ENCODE measurements around the gene STX18. TPM values are rescaled to one million over a fixed set of nuclear protein-coding genes. Genes with fewer than 3 reads are reported as not detected.

STX18 gene
- total and polyA plus RNA-seq, 2 donors (not counting 3 experiments of a cell fraction or from before 2014, with no cell fraction given), result 30.7 to 31.2 TPM

DNA sequence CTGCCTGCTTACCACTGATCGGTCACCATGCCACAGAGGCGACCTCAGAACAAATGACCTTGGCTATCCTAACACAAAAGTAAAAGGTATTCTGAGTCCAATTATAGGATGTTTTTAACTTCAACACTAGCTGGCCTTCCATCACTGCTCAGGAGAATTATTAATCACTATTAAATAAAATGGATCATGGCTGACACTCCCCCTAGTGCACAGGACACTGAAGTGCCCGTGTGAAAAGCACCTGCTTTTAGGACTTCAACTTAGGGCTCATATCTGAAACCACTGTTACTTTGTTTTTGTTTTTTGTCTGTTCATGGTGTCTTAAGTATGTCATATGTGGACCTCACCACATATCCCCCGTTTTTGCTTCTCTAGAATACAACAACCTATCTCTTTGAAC lies 33.9 kb downstream of the STX18 start:
- H3K9ac ChIP-seq (replicated peaks; ENCODE audit: extremely low read depth, insufficient read depth, low read length), result no peak overlapping the region
- no TSS peak for BruUV-seq (replicated peaks)
- no peaks in the 10 kb centered on the region for H3K27me3 ChIP-seq (ENCODE audit: control insufficient read depth in 2 of 2, insufficient read depth in 2 of 2, low read length in 2 of 2)
- no peaks in the 10 kb centered on the region for H3K36me3 ChIP-seq (ENCODE audit: control insufficient read depth in 2 of 2, extremely low read depth in 1 of 2, insufficient read depth in 2 of 2, low read length in 2 of 2)
- no peaks in the 10 kb centered on the region for H3K9me1 ChIP-seq (replicated peaks; ENCODE audit: control insufficient read depth, extremely low read depth, insufficient read depth, low read length)
- peaks cover 2% of the 10 kb centered on the region for H3K4me1 ChIP-seq (ENCODE audit: control insufficient read depth, extremely low read depth, insufficient read depth, low read length)
- TF ChIP-seq JUN (IDR thresholded peaks at IDR 0.05; ENCODE audit: borderline replicate concordance, insufficient read depth, insufficient read length, low read depth), result no peak
- TF ChIP-seq MYC (IDR thresholded peaks at IDR 0.05; ENCODE audit: low read depth, low read length), result no peak
- TF ChIP-seq POLR2AphosphoS5 (IDR thresholded peaks at IDR 0.05; ENCODE audit: insufficient read depth, low read depth, low read length), result no peak
- TF ChIP-seq, protein P1, sequence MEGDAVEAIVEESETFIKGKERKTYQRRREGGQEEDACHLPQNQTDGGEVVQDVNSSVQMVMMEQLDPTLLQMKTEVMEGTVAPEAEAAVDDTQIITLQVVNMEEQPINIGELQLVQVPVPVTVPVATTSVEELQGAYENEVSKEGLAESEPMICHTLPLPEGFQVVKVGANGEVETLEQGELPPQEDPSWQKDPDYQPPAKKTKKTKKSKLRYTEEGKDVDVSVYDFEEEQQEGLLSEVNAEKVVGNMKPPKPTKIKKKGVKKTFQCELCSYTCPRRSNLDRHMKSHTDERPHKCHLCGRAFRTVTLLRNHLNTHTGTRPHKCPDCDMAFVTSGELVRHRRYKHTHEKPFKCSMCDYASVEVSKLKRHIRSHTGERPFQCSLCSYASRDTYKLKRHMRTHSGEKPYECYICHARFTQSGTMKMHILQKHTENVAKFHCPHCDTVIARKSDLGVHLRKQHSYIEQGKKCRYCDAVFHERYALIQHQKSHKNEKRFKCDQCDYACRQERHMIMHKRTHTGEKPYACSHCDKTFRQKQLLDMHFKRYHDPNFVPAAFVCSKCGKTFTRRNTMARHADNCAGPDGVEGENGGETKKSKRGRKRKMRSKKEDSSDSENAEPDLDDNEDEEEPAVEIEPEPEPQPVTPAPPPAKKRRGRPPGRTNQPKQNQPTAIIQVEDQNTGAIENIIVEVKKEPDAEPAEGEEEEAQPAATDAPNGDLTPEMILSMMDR (IDR thresholded peaks at IDR 0.05; ENCODE audit: extremely low read depth in 1 of 2, insufficient read depth in 1 of 2, low read depth in 1 of 2, low read length in 2 of 2), result peak; percentile 41 to 59
- TF ChIP-seq FOS (IDR thresholded peaks at IDR 0.05; ENCODE audit: borderline replicate concordance, insufficient read depth, low read length), result no peak
- TF ChIP-seq EZH2 (IDR thresholded peaks at IDR 0.05; ENCODE audit: borderline replicate concordance, low read depth, low read length, severe bottlenecking), result no peak
- H2AFZ ChIP-seq (ENCODE audit: low read depth, low read length), result no peak overlapping the region
- peak; percentile 21 for DNase-seq (ENCODE audit: low read depth, low spot score)
- ChIA-PET POLR2A (no interaction called here), CTCF (interaction anchor here (0.7 to 2.0 kb wide), 8 partner anchors 9 to 1228 kb away, joined by 3 to 15 read pairs (median 4); no protein-coding TSS in a partner anchor)
- H3K27ac ChIP-seq (ENCODE audit: insufficient read depth, low read depth, low read length), result no peak overlapping the region
- intact Hi-C loops (cut with micrococcal nuclease), result no loop called here
- H4K20me1 ChIP-seq (replicated peaks; ENCODE audit: control insufficient read depth, extremely low read depth, insufficient read depth, low read length), result no peaks in the 10 kb centered on the region
- peaks cover 13% of the 10 kb centered on the region for H3K79me2 ChIP-seq (ENCODE audit: control insufficient read depth, insufficient read depth, low read length)
- no peak overlapping the region for H3K4me3 ChIP-seq (replicated peaks in 1 of 3; ENCODE audit: insufficient read depth in 1 of 3, low read depth in 1 of 3, low read length in 3 of 3)
- no peak for FAIRE-seq
- no peak overlapping the region for H3K4me2 ChIP-seq (ENCODE audit: insufficient read depth, low read length)
- H3K9me3 ChIP-seq (replicated peaks; ENCODE audit: control insufficient read depth, insufficient read depth, low read length), result no peaks in the 10 kb centered on the region
- dilution Hi-C loops (cut with MboI; ENCODE audit: extremely low pct_ligation_motif_present, low sequenced_read_pairs), result no loop called here
